HEK293T (cell line): ENCODE measurements around the gene SKOR2.
A peak's percentile ranks its signal among the peaks of the same experiment; 100 is the strongest.

Source experiments
- CTCF ChIA-PET: fragments of 350-600 bp; formaldehyde crosslinking; extraction: SDS; loops from one replicate; lab custom pipeline; 2021; ENCODE audit warnings: antibody characterized with exemption, inconsistent platforms; lab: Yijun Ruan, JAX
- POLR2A ChIA-PET: fragments of 350-600 bp; formaldehyde crosslinking; extraction: SDS; loops from one replicate; lab custom pipeline; 2020; ENCODE audit warnings: antibody characterized with exemption, inconsistent platforms; lab: Yijun Ruan, JAX
- DNase-seq: peaks from one replicate; pipeline ENCODE4 v3.0.0; 2012; ENCODE audit warnings: mixed read lengths; ENCODE audit errors: extremely low spot score
- ARNT ChIP-seq: fragments of 450-650 bp; IDR thresholded peaks from 2 replicates; pipeline ENCODE4 v1.6.1; 2017; ENCODE audit warnings: mild to moderate bottlenecking
- BHLHE40 ChIP-seq: fragments of 450-650 bp; IDR thresholded peaks from 2 replicates; pipeline ENCODE4 v1.6.1; 2016; ENCODE audit warnings: mild to moderate bottlenecking, moderate library complexity, borderline replicate concordance
- CTBP1 ChIP-seq: fragments of 450-650 bp; IDR thresholded peaks from 2 replicates; pipeline ENCODE4 v1.6.1; 2016; ENCODE audit warnings: borderline replicate concordance
- ELF4 ChIP-seq: fragments of 450-650 bp; IDR thresholded peaks from 2 replicates; pipeline ENCODE4 v1.6.1; 2017; ENCODE audit warnings: antibody characterized with exemption
- FOXA1 ChIP-seq: fragments of 450-650 bp; IDR thresholded peaks from 2 replicates; pipeline ENCODE4 v1.6.1; 2016; ENCODE audit warnings: mild to moderate bottlenecking
- FOXK2 ChIP-seq: fragments of 450-650 bp; IDR thresholded peaks from 2 replicates; pipeline ENCODE4 v1.6.1; 2016; ENCODE audit warnings: mild to moderate bottlenecking
- FOXM1 ChIP-seq: fragments of 450-650 bp; IDR thresholded peaks from 2 replicates; pipeline ENCODE4 v1.6.1; 2017; ENCODE audit warnings: mild to moderate bottlenecking, borderline replicate concordance
- HDGF ChIP-seq: fragments of 450-650 bp; IDR thresholded peaks from 2 replicates; pipeline ENCODE4 v1.6.1; 2017; ENCODE audit warnings: antibody characterized with exemption, borderline replicate concordance
- L3MBTL2 ChIP-seq: fragments of 450-650 bp; conservative IDR thresholded peaks from 2 replicates; pipeline ENCODE4 v1.6.1; 2016; ENCODE audit warnings: mild to moderate bottlenecking
- LEF1 ChIP-seq: fragments of 450-650 bp; IDR thresholded peaks from 2 replicates; pipeline ENCODE4 v1.6.1; 2017; ENCODE audit warnings: mild to moderate bottlenecking, borderline replicate concordance
- NFRKB ChIP-seq: fragments of 450-650 bp; IDR thresholded peaks from 2 replicates; pipeline ENCODE4 v1.6.1; 2016; ENCODE audit warnings: mild to moderate bottlenecking, moderate library complexity
- SP1 ChIP-seq: fragments of 450-650 bp; IDR thresholded peaks from 2 replicates; pipeline ENCODE4 v1.6.1; 2017
- SUZ12 ChIP-seq: fragments of 450-650 bp; IDR thresholded peaks from 2 replicates; pipeline ENCODE4 v1.6.1; 2016; ENCODE audit warnings: mild to moderate bottlenecking
- TARDBP ChIP-seq: fragments of 450-650 bp; IDR thresholded peaks from 2 replicates; pipeline ENCODE4 v1.6.1; 2016
- ZNF384 ChIP-seq: fragments of 450-650 bp; IDR thresholded peaks from 2 replicates; pipeline ENCODE4 v1.6.1; 2016
- TF ChIP-seq, protein P1 (sequence below): fragments of 450-650 bp; IDR thresholded peaks from 2 replicates; pipeline ENCODE4 v1.6.1; 2016

SKOR2 gene

DNA sequence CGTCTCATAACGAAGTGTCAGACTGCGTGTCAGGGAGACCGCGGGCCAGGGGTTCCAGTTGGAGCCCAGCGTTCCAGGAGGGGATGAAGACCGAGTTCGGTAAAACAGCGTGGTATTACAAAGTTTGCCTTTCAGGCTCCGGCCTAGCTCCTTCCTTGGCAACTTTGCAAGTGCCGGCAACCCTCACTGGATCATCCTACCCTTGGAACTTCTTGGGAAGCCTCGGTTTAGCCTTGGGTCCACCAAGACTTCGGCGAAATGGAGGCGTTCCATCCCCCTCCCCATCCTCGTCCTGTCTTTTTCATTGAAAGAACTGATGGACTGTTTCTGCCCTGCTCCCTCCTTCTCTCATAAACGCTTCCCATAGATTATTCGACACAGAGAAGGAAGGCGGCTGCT is 10.4 kb upstream of the SKOR2 start:
- DNase-seq = no peak
- TF ChIP-seq FOXA1 (no peak), FOXK2 (no peak), FOXM1 (no peak), ARNT (no peak), TARDBP (no peak)
- ChIA-PET POLR2A (no interaction called here), CTCF (interaction anchor here (0.6 kb wide), 1 partner anchor 345 kb away, joined by 4 read pairs; no protein-coding TSS in a partner anchor)

DNA sequence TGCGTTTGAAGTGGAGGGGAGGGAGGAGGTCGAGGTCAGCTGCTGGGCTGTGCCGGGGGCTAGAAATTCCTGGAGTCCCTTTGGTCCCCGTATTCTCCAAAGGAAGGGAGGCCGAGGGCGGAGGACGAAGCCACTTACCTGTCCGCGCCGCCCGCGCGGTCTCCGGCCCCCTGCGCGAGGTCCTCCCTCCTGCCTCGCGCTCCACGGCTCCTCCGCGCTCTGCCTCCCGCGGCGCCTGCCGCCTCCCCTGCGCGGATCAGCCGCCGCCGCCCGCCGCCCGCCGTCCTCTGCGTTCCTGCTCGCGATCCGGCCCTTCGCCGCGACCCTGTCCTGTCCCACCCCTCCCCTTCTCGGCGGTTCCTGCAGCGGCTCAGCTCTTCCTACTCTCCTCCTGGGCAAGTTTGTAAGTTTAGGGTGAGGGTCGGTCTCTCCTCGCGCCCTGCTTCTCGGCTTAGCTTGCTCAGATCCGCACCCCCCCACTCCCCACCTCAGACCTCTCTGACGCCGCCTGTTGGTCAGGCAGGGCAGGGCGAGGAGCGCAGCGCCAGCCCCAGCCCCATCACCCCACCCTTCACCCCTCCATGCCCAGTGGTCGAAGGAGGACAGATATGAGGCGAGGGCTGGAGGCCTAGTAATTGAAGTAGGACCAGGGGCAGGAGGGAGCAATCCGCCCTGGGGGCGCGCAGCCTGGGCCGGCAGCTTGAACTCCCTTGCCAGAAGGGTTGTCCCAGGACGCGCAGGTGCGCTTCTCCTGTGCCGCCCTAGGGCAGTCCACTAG is 9.7 kb upstream of the SKOR2 start:
- no peak for TF ChIP-seq CTBP1
- TF ChIP-seq NFRKB = no peak
- no peak for TF ChIP-seq ARNT
- TF ChIP-seq HDGF = no peak
- TF ChIP-seq LEF1 = no peak
- TF ChIP-seq FOXM1 = no peak
- no peak for TF ChIP-seq FOXA1
- TF ChIP-seq BHLHE40 = no peak
- no peak for TF ChIP-seq SP1
- no peak for TF ChIP-seq L3MBTL2
- no peak for TF ChIP-seq ZNF384
- POLR2A ChIA-PET = no interaction called here
- no peak for DNase-seq
- CTCF ChIA-PET = no interaction called here

DNA sequence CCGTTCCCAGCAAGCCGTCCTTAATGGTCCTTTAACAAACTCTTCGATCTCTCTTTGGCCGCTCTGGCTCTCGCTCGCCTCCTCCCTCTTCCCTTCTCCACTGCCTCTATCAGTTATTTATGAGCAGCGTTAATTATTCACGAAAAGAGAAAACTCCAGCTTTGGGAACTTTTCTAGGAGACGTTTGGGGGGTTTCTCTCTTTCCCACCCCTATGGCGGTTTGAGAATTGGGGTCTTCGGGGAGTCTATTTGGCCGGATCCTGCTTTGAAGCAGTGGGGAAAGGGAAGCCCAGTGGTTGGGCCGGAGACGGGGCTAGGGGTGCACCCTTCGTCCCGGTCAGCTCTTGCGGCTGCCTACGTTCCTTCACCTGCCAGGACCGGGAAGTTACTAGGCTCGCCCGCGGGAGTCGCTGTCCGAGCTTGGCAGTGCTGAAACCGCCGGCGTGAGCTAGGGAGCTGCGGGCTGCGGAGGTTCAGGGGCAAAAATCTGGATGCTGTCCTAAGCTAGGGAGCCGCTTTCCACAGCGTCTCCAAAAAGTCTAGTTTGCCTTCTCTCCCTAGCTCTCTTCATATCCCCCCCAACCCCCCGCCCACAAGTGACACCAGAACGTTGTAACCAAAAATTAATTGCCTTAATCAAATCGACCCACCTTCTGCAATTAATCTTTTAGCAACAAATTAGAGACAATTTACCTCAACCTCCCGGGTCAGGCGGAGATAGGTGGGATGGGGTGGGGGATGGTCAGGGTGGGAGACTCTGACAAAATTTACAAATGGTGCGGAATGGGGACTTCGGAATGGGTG is 8.9 kb upstream of the SKOR2 start:
- DNase-seq = peak; percentile 60
- ChIA-PET CTCF (interaction anchor here (0.8 kb wide), 1 partner anchor 25 kb away, joined by 3 read pairs; no protein-coding TSS in a partner anchor), POLR2A (no interaction called here)
- TF ChIP-seq FOXK2 (no peak), FOXM1 (no peak), TARDBP (no peak), ELF4 (no peak), HDGF (no peak)
- TF ChIP-seq, protein P1, sequence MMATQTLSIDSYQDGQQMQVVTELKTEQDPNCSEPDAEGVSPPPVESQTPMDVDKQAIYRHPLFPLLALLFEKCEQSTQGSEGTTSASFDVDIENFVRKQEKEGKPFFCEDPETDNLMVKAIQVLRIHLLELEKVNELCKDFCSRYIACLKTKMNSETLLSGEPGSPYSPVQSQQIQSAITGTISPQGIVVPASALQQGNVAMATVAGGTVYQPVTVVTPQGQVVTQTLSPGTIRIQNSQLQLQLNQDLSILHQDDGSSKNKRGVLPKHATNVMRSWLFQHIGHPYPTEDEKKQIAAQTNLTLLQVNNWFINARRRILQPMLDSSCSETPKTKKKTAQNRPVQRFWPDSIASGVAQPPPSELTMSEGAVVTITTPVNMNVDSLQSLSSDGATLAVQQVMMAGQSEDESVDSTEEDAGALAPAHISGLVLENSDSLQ = no peak

DNA sequence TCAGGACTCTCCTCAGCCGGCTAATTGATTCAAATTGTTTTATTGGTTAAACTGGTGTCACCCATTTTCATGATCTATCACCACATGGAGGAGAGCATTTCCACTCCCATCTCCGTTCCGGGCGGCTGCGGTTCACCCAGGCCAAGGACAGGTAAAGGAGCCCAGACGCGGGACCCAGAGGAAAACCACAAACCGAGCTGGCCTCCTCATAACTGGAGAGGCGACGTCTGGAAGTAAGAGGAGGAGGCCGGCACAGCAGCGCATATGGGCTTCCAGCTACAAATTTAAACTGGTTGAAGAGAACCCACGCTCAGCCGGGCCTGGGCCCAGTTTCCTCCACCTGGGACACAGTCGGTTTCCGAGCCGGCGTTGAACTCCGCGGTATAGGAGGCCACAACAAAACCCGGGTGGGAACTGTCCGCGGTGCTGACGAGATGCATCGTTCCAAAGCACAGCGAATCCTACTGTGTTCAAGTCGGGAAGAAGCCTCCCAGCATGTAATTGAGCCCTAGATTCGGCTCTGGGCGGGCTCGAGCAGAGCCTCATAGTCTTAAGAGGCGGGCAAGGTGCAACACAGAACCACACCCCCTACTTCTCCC is 3.0 kb upstream of the SKOR2 start:
- peak; percentile 41 for DNase-seq
- CTCF ChIA-PET = no interaction called here

DNA sequence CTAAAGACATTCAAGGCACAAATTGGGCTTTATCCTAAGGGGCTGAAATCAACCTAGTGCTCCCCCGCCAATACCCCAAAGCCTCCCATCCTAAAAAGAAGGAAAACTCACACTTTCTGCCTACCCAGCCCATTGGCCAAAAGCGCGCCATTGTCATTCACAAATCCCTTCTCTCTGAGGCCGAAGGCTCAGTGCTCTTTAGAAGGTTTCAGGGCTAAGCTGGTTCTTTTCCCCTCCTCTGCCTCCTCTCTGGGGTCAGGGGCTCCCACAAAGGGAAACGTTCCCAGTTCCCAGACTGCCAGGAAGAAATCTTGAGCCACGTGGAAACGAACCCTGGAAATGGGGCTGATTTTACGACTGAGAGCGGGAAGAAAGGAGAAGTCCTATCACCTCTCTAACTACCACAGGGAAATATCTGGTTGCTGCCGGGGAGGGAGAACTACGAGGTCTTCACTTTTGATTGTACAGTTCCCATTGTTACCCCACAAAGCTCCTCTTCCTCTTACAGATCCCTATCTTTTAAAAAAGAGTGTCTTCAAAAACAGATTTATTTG is 1.7 kb upstream of the SKOR2 start:
- CTCF ChIA-PET = no interaction called here
- no peak for DNase-seq
- no peak for TF ChIP-seq LEF1
- no peak for TF ChIP-seq SP1
- no peak for TF ChIP-seq BHLHE40
- no peak for TF ChIP-seq ARNT
- TF ChIP-seq HDGF = no peak
- no peak for TF ChIP-seq ZNF384
- no peak for TF ChIP-seq ELF4
- TF ChIP-seq FOXK2 = no peak
- POLR2A ChIA-PET = no interaction called here

More for the DNA sequence above, 3.0 kb upstream of the SKOR2 start:
- POLR2A ChIA-PET = no interaction called here
- TF ChIP-seq L3MBTL2 (no peak), TARDBP (no peak), HDGF (no peak), ELF4 (no peak), SP1 (no peak), ZNF384 (no peak), FOXM1 (no peak), ARNT (no peak), BHLHE40 (no peak), FOXA1 (no peak), FOXK2 (no peak), LEF1 (no peak), NFRKB (no peak), SUZ12 (no peak), CTBP1 (no peak)
- TF ChIP-seq, protein P1 = no peak

DNA sequence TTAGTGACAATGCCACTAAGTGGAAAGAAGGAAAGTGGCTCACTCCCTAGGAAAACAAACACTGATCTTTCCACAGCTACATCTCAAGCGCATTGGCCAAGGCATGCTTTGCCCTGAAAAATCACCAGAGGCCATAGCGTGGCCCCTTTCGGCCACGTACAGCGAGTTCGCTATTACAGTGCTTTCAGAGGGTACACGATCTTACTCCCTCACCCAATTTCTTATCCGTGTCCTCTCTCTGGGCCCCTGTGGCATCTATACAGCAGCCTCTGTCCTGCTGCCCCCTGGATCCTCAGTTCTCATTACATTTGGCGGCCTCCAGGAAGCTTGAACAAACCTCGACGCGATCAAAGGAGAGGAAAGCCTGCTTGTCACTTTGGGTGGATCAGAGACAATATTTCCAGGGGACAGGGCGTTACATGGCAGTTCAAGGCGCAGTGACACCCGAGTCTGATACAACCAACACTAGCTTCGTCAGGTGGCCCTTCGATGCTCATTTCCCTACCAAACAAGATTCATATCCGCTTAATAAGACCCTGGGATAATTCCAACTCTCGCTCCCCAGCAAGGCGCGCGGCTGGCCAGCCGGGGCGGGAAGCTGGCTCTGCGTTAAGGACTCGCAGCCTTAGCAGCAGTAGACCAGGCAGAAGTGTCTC is 941 bp downstream of the SKOR2 start:
- DNase-seq = no peak
- TF ChIP-seq ARNT = no peak
- TF ChIP-seq FOXA1 = no peak
- TF ChIP-seq HDGF = no peak
- TF ChIP-seq BHLHE40 = no peak
- TF ChIP-seq LEF1 = no peak
- TF ChIP-seq CTBP1 = no peak
- no peak for TF ChIP-seq SUZ12
- TF ChIP-seq L3MBTL2 = no peak
- no peak for TF ChIP-seq NFRKB
- TF ChIP-seq FOXK2 = no peak
- no peak for TF ChIP-seq ELF4
- no peak for TF ChIP-seq ZNF384
- TF ChIP-seq, protein P1 = no peak
- ChIA-PET POLR2A (no interaction called here), CTCF (no interaction called here)
